Activated naive CD4-positive, alpha-beta T cell treated with anti-CD3 and anti-CD28 coated beads for 36 hours (primary cell): ENCODE data around the gene KDM2A. TPM values are rescaled to one million over a fixed set of nuclear protein-coding genes. Genes with fewer than 3 reads are reported as not detected.
A peak's percentile ranks its signal among the peaks of the same experiment; 100 is the strongest.

Source experiments
- CTCF ChIA-PET: fragments of 350-600 bp; sonication (Branson Sonifier 250); formaldehyde crosslinking; loops from one replicate; lab custom pipeline; 2021; ENCODE audit warnings: antibody characterized with exemption; lab: Charles Lee
- DNase-seq: peaks from one replicate; pipeline ENCODE4 v3.0.0-alpha.2; 2020
- H3K27ac Mint-ChIP-seq: one replicate; pipeline ENCODE4 v1.8.0; 2021; ENCODE audit warnings: mild to moderate bottlenecking, mixed read lengths
- H3K27me3 Mint-ChIP-seq: one replicate; pipeline ENCODE4 v1.8.0; 2021; ENCODE audit warnings: low read depth, mixed read lengths
- H3K36me3 Mint-ChIP-seq: one replicate; pipeline ENCODE4 v1.8.0; 2021; ENCODE audit warnings: low read depth, mixed read lengths
- H3K4me1 Mint-ChIP-seq: one replicate; pipeline ENCODE4 v1.8.0; 2021; ENCODE audit warnings: low read depth, mixed read lengths
- H3K4me3 Mint-ChIP-seq: one replicate; pipeline ENCODE4 v1.8.0; 2021; ENCODE audit warnings: mild to moderate bottlenecking, moderate library complexity, mixed read lengths
- H3K9me3 Mint-ChIP-seq: one replicate; pipeline ENCODE4 v1.8.0; 2021; ENCODE audit warnings: mixed read lengths
- intact Hi-C: fragments of 100-400 bp; cut with micrococcal nuclease; formaldehyde crosslinking; loops from one replicate; pipeline ENCODE4 v1.15.1; 2023
- total RNA-seq, 2 experiments: library from RNA; stranded (reverse); gene quantifications; one replicate each; pipeline ENCODE4 v1.2.3, GENCODE V29; 2021

The KDM2A gene
- 10 to 100 TPM; 57.7 to 58.8 TPM for total RNA-seq

- Mint-ChIP-seq H3K4me3 (peak within 1 kb of the TSS; percentile 97), H3K9me3 (no peaks in the 10 kb centered on the region), H3K27ac (peak within 1 kb of the TSS; percentile 92), H3K36me3 (peaks cover 13% of the 10 kb centered on the region), H3K27me3 (no peaks in the 10 kb centered on the region), H3K4me1 (peaks cover 41% of the 10 kb centered on the region)
- intact Hi-C loops: loop anchor here (1.0 to 10.0 kb wide), 8 partner anchors 36 to 500 kb away; partner anchors contain the start of genes CDK2AP2, PC, PITPNM1 and RCE1
- CTCF ChIA-PET: interaction anchor here (0.6 to 1.3 kb wide), 2 partner anchors 42 to 50 kb away, joined by 4 read pairs; no protein-coding TSS in a partner anchor
- peak; percentile 99 for DNase-seq
These were observed at the start of gene KDM2A for GRCh38 chr11:67118801-67119584. Gene KDM2A (plus strand): TSS chr11:67119263. CDS start chr11:67121317, 2,054 bp downstream.

- CTCF ChIA-PET: interaction anchor here (0.8 to 8.6 kb wide), 6 partner anchors 10 to 115 kb away, joined by 3 to 94 read pairs (median 6); partner anchors contain the start of gene RHOD
- Mint-ChIP-seq H3K9me3 (no peaks in the 10 kb centered on the region), H3K27ac (no peak overlapping the region), H3K27me3 (no peaks in the 10 kb centered on the region), H3K4me1 (peaks cover 5% of the 10 kb centered on the region), H3K36me3 (no peaks in the 10 kb centered on the region), H3K4me3 (no peak overlapping the region)
- peak; percentile 85 for DNase-seq
- intact Hi-C loops: loop anchor here (1.0 kb wide), 2 partner anchors 17 to 377 kb away; no protein-coding TSS in a partner anchor
These were observed 47.4 kb upstream of the KDM2A start for GRCh38 chr11:67071420-67072284.

GRCh38 chr11:67072295-67072694 lies 46.8 kb upstream of the KDM2A start:
- CTCF ChIA-PET: interaction anchor here (0.6 to 8.6 kb wide), 9 partner anchors 10 to 189 kb away, joined by 3 to 94 read pairs (median 5); partner anchors contain the start of gene RHOD
- no peaks in the 10 kb centered on the region for H3K9me3 Mint-ChIP-seq
- intact Hi-C loops: no loop called here
- no peaks in the 10 kb centered on the region for H3K36me3 Mint-ChIP-seq
- peaks cover 5% of the 10 kb centered on the region for H3K4me1 Mint-ChIP-seq
- H3K4me3 Mint-ChIP-seq: no peak overlapping the region
- no peaks in the 10 kb centered on the region for H3K27me3 Mint-ChIP-seq
- DNase-seq: no peak
- no peak overlapping the region for H3K27ac Mint-ChIP-seq

GRCh38 chr11:67073908-67074307 lies 45.2 kb upstream of the KDM2A start:
- no peaks in the 10 kb centered on the region for H3K9me3 Mint-ChIP-seq
- intact Hi-C loops: no loop called here
- no peak overlapping the region for H3K27ac Mint-ChIP-seq
- H3K27me3 Mint-ChIP-seq: no peaks in the 10 kb centered on the region
- DNase-seq: no peak
- no peak overlapping the region for H3K4me3 Mint-ChIP-seq
- no peaks in the 10 kb centered on the region for H3K36me3 Mint-ChIP-seq
- CTCF ChIA-PET: interaction anchor here (0.7 to 8.6 kb wide), 5 partner anchors 12 to 188 kb away, joined by 3 to 94 read pairs (median 6); partner anchors contain the start of gene RHOD
- peaks cover 7% of the 10 kb centered on the region for H3K4me1 Mint-ChIP-seq

- no peaks in the 10 kb centered on the region for H3K27me3 Mint-ChIP-seq
These were observed 42.9 kb upstream of the KDM2A start for GRCh38 chr11:67076202-67076601.

GRCh38 chr11:67079065-67079705 lies 39.9 kb upstream of the KDM2A start:
- CTCF ChIA-PET: interaction anchor here (0.9 kb wide), 1 partner anchor 24 kb away, joined by 3 read pairs; no protein-coding TSS in a partner anchor
- H3K27me3 Mint-ChIP-seq: peaks cover 4% of the 10 kb centered on the region
- intact Hi-C loops: no loop called here
- no peak for DNase-seq
- no peak overlapping the region for H3K4me3 Mint-ChIP-seq
- H3K27ac Mint-ChIP-seq: no peak overlapping the region
- peaks cover 19% of the 10 kb centered on the region for H3K4me1 Mint-ChIP-seq
- no peaks in the 10 kb centered on the region for H3K9me3 Mint-ChIP-seq
- no peaks in the 10 kb centered on the region for H3K36me3 Mint-ChIP-seq

More at GRCh38 chr11:67076202-67076601, 42.9 kb upstream of the KDM2A start:
- Mint-ChIP-seq H3K4me3 (no peak overlapping the region), H3K4me1 (peaks cover 12% of the 10 kb centered on the region), H3K27ac (no peak overlapping the region), H3K9me3 (no peaks in the 10 kb centered on the region), H3K36me3 (no peaks in the 10 kb centered on the region)
- no peak for DNase-seq
- intact Hi-C loops: no loop called here
- CTCF ChIA-PET: interaction anchor here (0.7 to 8.6 kb wide), 5 partner anchors 22 to 306 kb away, joined by 3 to 94 read pairs (median 3); partner anchors contain the start of gene RHOD

- Mint-ChIP-seq H3K4me3 (peak overlapping the region; percentile 47), H3K9me3 (no peaks in the 10 kb centered on the region), H3K27me3 (peaks cover 4% of the 10 kb centered on the region), H3K27ac (no peak overlapping the region), H3K36me3 (no peaks in the 10 kb centered on the region), H3K4me1 (peaks cover 19% of the 10 kb centered on the region)
- intact Hi-C loops: loop anchor here (2.0 to 5.0 kb wide), 2 partner anchors 37 to 180 kb away; partner anchors contain the start of gene KDM2A
- CTCF ChIA-PET: interaction anchor here (0.6 to 2.1 kb wide), 17 partner anchors 10 to 583 kb away, joined by 3 to 11 read pairs (median 4); no protein-coding TSS in a partner anchor
- DNase-seq: peak; percentile 41
These were observed 36.8 kb upstream of the KDM2A start for GRCh38 chr11:67082071-67082791.

- H3K4me1 Mint-ChIP-seq: peaks cover 16% of the 10 kb centered on the region
- no peaks in the 10 kb centered on the region for H3K36me3 Mint-ChIP-seq
- no peak for DNase-seq
- H3K9me3 Mint-ChIP-seq: no peaks in the 10 kb centered on the region
- no peak overlapping the region for H3K27ac Mint-ChIP-seq
- peaks cover 4% of the 10 kb centered on the region for H3K27me3 Mint-ChIP-seq
- CTCF ChIA-PET: interaction anchor here (0.7 kb wide), 1 partner anchor 29 kb away, joined by 3 read pairs; no protein-coding TSS in a partner anchor
- H3K4me3 Mint-ChIP-seq: no peak overlapping the region
- intact Hi-C loops: loop anchor here (2.0 to 5.0 kb wide), 2 partner anchors 35 to 178 kb away; partner anchors contain the start of gene KDM2A
These were observed 35.2 kb upstream of the KDM2A start for GRCh38 chr11:67083786-67084366.

GRCh38 chr11:67085617-67086016 lies 33.4 kb upstream of the KDM2A start:
- intact Hi-C loops: no loop called here
- CTCF ChIA-PET: interaction anchor here (1.0 kb wide), 1 partner anchor 11 kb away, joined by 6 read pairs; no protein-coding TSS in a partner anchor

GRCh38 chr11:67090717-67091116 lies 28.3 kb upstream of the KDM2A start:
- intact Hi-C loops: no loop called here
- H3K36me3 Mint-ChIP-seq: no peaks in the 10 kb centered on the region
- no peak for DNase-seq
- H3K27ac Mint-ChIP-seq: no peak overlapping the region
- no peaks in the 10 kb centered on the region for H3K4me1 Mint-ChIP-seq
- no peak overlapping the region for H3K4me3 Mint-ChIP-seq
- H3K27me3 Mint-ChIP-seq: no peaks in the 10 kb centered on the region
- H3K9me3 Mint-ChIP-seq: no peaks in the 10 kb centered on the region
- CTCF ChIA-PET: no interaction called here

More at GRCh38 chr11:67085617-67086016, 33.4 kb upstream of the KDM2A start:
- peaks cover 11% of the 10 kb centered on the region for H3K4me1 Mint-ChIP-seq
- no peak overlapping the region for H3K27ac Mint-ChIP-seq
- peaks cover 4% of the 10 kb centered on the region for H3K27me3 Mint-ChIP-seq
- DNase-seq: no peak
- no peaks in the 10 kb centered on the region for H3K36me3 Mint-ChIP-seq
- H3K9me3 Mint-ChIP-seq: no peaks in the 10 kb centered on the region
- no peak overlapping the region for H3K4me3 Mint-ChIP-seq
